Measurements from ENCODE around the gene LIF.
"Not testable (repeated sequence)": the region's sequence is repeated elsewhere in the genome, so short reads cannot be mapped to it uniquely, and the experiment has no call there.

LIF gene

GRCh38 chr22:30209642-30210041, 36.9 kb downstream of the LIF start:
- DNase-seq (ENCODE audit: low read depth in 3 of 3): no peak

- no peak for DNase-seq (ENCODE audit: low read depth in 3 of 3)
Measured at GRCh38 chr22:30208631-30209603, 37.6 kb downstream of the LIF start.

- DNase-seq (ENCODE audit: low read depth in 3 of 3): no peak
Measured at GRCh38 chr22:30206944-30207343, 39.6 kb downstream of the LIF start.

- no peak for DNase-seq (ENCODE audit: low read depth in 3 of 3)
Measured at GRCh38 chr22:30205281-30206115, 41.1 kb downstream of the LIF start.

GRCh38 chr22:30204742-30205111, 41.8 kb downstream of the LIF start:
- no peak for DNase-seq (ENCODE audit: low read depth in 3 of 3)

GRCh38 chr22:30204015-30204741, 42.4 kb downstream of the LIF start:
- no peak for DNase-seq (ENCODE audit: low read depth in 3 of 3)

GRCh38 chr22:30202531-30203006, 44.0 kb downstream of the LIF start:
- DNase-seq (ENCODE audit: low read depth in 3 of 3): no peak

- DNase-seq (ENCODE audit: low read depth in 3 of 3): no peak
Measured at GRCh38 chr22:30201945-30202344, 44.6 kb downstream of the LIF start.

- DNase-seq (ENCODE audit: low read depth in 3 of 3): not testable (repeated sequence)
Measured at GRCh38 chr22:30200905-30201304, 45.7 kb downstream of the LIF start.

- no peak for DNase-seq (ENCODE audit: low read depth in 3 of 3)
Measured at GRCh38 chr22:30198921-30199320, 47.6 kb downstream of the LIF start.

- DNase-seq (ENCODE audit: low read depth in 3 of 3): no peak
Measured at GRCh38 chr22:30198152-30198825, 48.3 kb downstream of the LIF start.

- no peak for DNase-seq (ENCODE audit: low read depth in 3 of 3)
Measured at GRCh38 chr22:30197389-30197788, 49.2 kb downstream of the LIF start.

- no peak for DNase-seq (ENCODE audit: low read depth in 3 of 3)
Measured at GRCh38 chr22:30196880-30197336, 49.7 kb downstream of the LIF start.

- peak; percentile 43 to 47 (median 46) for DNase-seq (ENCODE audit: low read depth in 3 of 3)
Measured at GRCh38 chr22:30196141-30196879, 50.2 kb downstream of the LIF start.

- no peak for DNase-seq (ENCODE audit: low read depth in 3 of 3)
Measured at GRCh38 chr22:30195245-30196140, 51.1 kb downstream of the LIF start.

GRCh38 chr22:30193031-30193775, 53.4 kb downstream of the LIF start:
- DNase-seq (ENCODE audit: low read depth in 3 of 3): no peak

GRCh38 chr22:30192427-30192826, 54.1 kb downstream of the LIF start:
- DNase-seq (ENCODE audit: low read depth in 3 of 3): no peak

- no peak for DNase-seq (ENCODE audit: low read depth in 3 of 3)
Measured at GRCh38 chr22:30191040-30191701, 55.4 kb downstream of the LIF start.

Data from stimulated activated CD4-positive, alpha-beta T cell treated with anti-CD3 and anti-CD28 coated beads, TNF-alpha, amount 100 ng/mL, for 48 hours (primary cell).